Esophagus muscularis mucosa (tissue), 4 donors: ENCODE measurements around the gene ERBB4. TPM values are rescaled to one million over a fixed set of nuclear protein-coding genes. Genes with fewer than 3 reads are reported as not detected.

ENCODE experiments used
- DNase-seq: peaks from one replicate; pipeline ENCODE4 v3.0.0-alpha.2; 2017; ENCODE audit errors: extremely low spot score
- H3K27ac ChIP-seq, 4 donors: fragments of 200-600 bp; sonication (generic); replicated peaks in 1 of 4; 1 replicate in 3 of 4; 2 replicates in 1 of 4; pipeline ENCODE4 v1.5.1; 2016 to 2019; ENCODE audit warnings: mild to moderate bottlenecking in 1 of 4
- H3K27me3 ChIP-seq, 4 donors: fragments of 200-600 bp; sonication (generic); one replicate each; pipeline versions ENCODE4 v1.5.1 to v1.6.0; 2016 to 2019
- H3K36me3 ChIP-seq, 4 donors: fragments of 200-600 bp; sonication (generic); one replicate each; pipeline ENCODE4 v1.5.1; 2016 to 2019
- H3K4me1 ChIP-seq, 4 donors: fragments of 200-600 bp; sonication (generic); one replicate each; pipeline ENCODE4 v1.5.1; 2016 to 2019
- H3K4me3 ChIP-seq, 4 donors: fragments of 200-600 bp; sonication (generic); 1 replicate in 2 of 4; 2 replicates in 2 of 4; pipeline ENCODE4 v1.5.1; 2016 to 2019; ENCODE audit warnings: mild to moderate bottlenecking in 4 of 4, moderate library complexity in 1 of 4
- H3K9me3 ChIP-seq, 4 donors: fragments of 200-600 bp; sonication (generic); 1 replicate in 3 of 4; 2 replicates in 1 of 4; pipeline ENCODE4 v1.5.1; 2016 to 2019
- EP300 ChIP-seq: sonication (generic); formaldehyde crosslinking; IDR thresholded peaks from one replicate; pipeline ENCODE4 v1.6.1; 2017; ENCODE audit warnings: antibody characterized with exemption
- POLR2A ChIP-seq: fragments of 450-650 bp; IDR thresholded peaks from one replicate; pipeline ENCODE4 v1.6.1; 2017; ENCODE audit warnings: antibody characterized with exemption, moderate library complexity, mild to moderate bottlenecking, low read depth
- POLR2AphosphoS5 ChIP-seq, 2 donors: sonication (generic); formaldehyde crosslinking; IDR thresholded peaks; one replicate each; pipeline ENCODE4 v1.6.1; 2017; ENCODE audit warnings: antibody characterized with exemption in 2 of 2
- WGBS: methylation state at CpG from one replicate; pipeline ENCODE4 v1.1.5; 2018; 5-methylcytosine and 5-hydroxymethylcytosine counted together
- intact Hi-C: fragments of 100-400 bp; cut with DNase I; formaldehyde crosslinking; loops from one replicate; pipeline ENCODE4 v1.15.1; 2023
- total RNA-seq, 4 donors: library from RNA; depleted of rRNA; stranded (reverse); fragments of >200 nt; gene quantifications; one replicate each; pipeline versions ENCODE4 v1.1.0 to v1.2.1, GENCODE V29; 2016
- TF ChIP-seq, protein P1 (sequence below), 3 experiments: fragments of 200-600 bp in 2 of 3; fragments of 450-650 bp in 1 of 3; sonication (generic) in 2 of 3; IDR thresholded peaks; one replicate each; pipeline ENCODE4 v1.5.1; 2017 to 2019; ENCODE audit warnings: antibody characterized with exemption in 3 of 3, mild to moderate bottlenecking in 2 of 3, moderate library complexity in 1 of 3

The ERBB4 gene
- total RNA-seq, 4 donors from 2014 or later = under 0.01 to 0.19 (median 0.17) TPM

- Histone ChIP-seq H3K27me3 (no peaks in the 10 kb centered on the region), H3K4me1 (no peaks in the 10 kb centered on the region), H3K9me3 (no peaks in the 10 kb centered on the region), H3K36me3 (no peaks in the 10 kb centered on the region), H3K27ac (no peak overlapping the region), H3K4me3 (no peak overlapping the region)
- intact Hi-C loops = no loop called here
- WGBS = 83% methylated on average over 4 of the region's 4 CpGs
- DNase-seq = no peak
- TF ChIP-seq POLR2A (no peak), EP300 (no peak), POLR2AphosphoS5 (IDR thresholded peaks at IDR 0.05) (no peak)
- TF ChIP-seq, protein P1, sequence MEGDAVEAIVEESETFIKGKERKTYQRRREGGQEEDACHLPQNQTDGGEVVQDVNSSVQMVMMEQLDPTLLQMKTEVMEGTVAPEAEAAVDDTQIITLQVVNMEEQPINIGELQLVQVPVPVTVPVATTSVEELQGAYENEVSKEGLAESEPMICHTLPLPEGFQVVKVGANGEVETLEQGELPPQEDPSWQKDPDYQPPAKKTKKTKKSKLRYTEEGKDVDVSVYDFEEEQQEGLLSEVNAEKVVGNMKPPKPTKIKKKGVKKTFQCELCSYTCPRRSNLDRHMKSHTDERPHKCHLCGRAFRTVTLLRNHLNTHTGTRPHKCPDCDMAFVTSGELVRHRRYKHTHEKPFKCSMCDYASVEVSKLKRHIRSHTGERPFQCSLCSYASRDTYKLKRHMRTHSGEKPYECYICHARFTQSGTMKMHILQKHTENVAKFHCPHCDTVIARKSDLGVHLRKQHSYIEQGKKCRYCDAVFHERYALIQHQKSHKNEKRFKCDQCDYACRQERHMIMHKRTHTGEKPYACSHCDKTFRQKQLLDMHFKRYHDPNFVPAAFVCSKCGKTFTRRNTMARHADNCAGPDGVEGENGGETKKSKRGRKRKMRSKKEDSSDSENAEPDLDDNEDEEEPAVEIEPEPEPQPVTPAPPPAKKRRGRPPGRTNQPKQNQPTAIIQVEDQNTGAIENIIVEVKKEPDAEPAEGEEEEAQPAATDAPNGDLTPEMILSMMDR (IDR thresholded peaks at IDR 0.05) = no peak
Measured at GRCh38 chr2:212408524-212408923, 130.1 kb downstream of the ERBB4 start.

DNA sequence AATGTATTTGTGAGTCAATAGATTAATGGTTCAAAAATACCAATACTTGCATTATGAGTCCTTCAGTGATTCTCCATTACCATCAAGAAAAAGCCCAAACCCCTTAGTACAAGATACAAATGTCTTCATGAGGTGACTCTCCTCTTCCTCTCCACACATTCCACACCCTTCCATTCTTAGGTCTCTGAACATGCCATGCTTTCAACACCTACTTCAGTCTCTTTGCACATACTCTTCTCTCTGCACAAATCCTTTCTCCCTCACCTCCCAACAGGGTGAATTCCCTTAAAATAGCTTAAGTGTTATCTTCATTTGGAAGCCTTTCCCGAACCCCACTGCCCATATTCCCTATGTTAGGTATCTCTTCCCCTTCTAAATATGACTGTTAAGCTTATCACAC lies 131.9 kb downstream of the ERBB4 start:
- no peak for DNase-seq
- intact Hi-C loops = no loop called here
- H3K4me3 ChIP-seq = no peak overlapping the region
- no peaks in the 10 kb centered on the region for H3K36me3 ChIP-seq
- WGBS = 74% methylated on average over 1 of the region's 1 CpG
- TF ChIP-seq POLR2A (no peak), POLR2AphosphoS5 (IDR thresholded peaks at IDR 0.05) (no peak), EP300 (no peak)
- TF ChIP-seq, protein P1 (IDR thresholded peaks at IDR 0.05) = no peak
- no peaks in the 10 kb centered on the region for H3K9me3 ChIP-seq
- no peaks in the 10 kb centered on the region for H3K27me3 ChIP-seq
- H3K4me1 ChIP-seq = no peaks in the 10 kb centered on the region
- H3K27ac ChIP-seq = no peak overlapping the region

GRCh38 chr2:212402316-212402715 lies 136.3 kb downstream of the ERBB4 start:
- no peak for DNase-seq
- intact Hi-C loops = no loop called here
- TF ChIP-seq, protein P1 (IDR thresholded peaks at IDR 0.05) = no peak
- TF ChIP-seq POLR2A (no peak), POLR2AphosphoS5 (IDR thresholded peaks at IDR 0.05) (no peak), EP300 (no peak)
- Histone ChIP-seq H3K27me3 (no peaks in the 10 kb centered on the region), H3K36me3 (no peaks in the 10 kb centered on the region), H3K4me3 (no peak overlapping the region), H3K4me1 (no peaks in the 10 kb centered on the region), H3K27ac (no peak overlapping the region), H3K9me3 (no peaks in the 10 kb centered on the region)
- 83% methylated on average over 4 of the region's 4 CpGs for WGBS

DNA sequence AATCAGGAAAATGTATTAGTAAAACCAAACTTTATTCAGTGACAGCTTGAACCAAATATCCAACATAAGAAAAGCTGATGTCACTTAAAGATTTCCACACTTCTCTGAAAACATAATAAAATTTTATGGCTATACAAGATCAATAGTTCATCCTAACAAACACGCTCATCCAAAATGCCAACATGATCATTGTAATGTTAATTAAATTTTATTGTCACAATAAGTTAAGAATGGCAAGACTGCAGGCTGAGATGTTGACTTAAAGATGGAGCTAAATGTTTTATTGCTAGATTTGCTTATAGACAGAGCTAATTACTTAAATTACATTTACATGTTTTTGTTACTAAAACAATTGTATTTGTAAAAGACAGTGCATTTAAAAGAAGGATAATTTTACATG lies 140.3 kb downstream of the ERBB4 start:
- WGBS = 85% methylated on average over 1 of the region's 1 CpG
- Histone ChIP-seq H3K27me3 (no peaks in the 10 kb centered on the region), H3K27ac (no peak overlapping the region), H3K4me1 (no peaks in the 10 kb centered on the region), H3K9me3 (no peaks in the 10 kb centered on the region), H3K36me3 (no peaks in the 10 kb centered on the region), H3K4me3 (no peak overlapping the region)
- TF ChIP-seq POLR2A (no peak), EP300 (no peak), POLR2AphosphoS5 (IDR thresholded peaks at IDR 0.05) (no peak)
- TF ChIP-seq, protein P1 (IDR thresholded peaks at IDR 0.05) = no peak
- intact Hi-C loops = no loop called here
- DNase-seq = no peak

DNA sequence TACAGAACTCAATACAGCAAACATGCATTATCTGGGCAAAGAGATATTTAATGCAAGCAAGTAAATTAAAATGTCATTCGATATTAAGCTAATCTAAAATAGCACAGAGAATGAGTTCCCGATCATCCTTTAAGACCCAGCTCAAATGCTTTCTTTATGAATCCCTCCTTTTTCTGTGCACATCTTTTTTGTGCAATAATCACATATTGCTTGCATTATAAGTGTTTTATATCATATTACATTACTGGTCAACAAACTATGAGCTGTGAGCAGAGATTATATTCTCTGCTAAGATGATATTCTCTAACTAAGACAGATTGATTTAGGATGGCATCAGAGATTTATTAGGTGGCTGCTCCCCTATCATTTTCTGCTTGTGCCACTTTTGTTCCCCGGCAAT lies 146.1 kb downstream of the ERBB4 start:
- intact Hi-C loops = no loop called here
- 91% methylated on average over 3 of the region's 3 CpGs for WGBS
- H3K4me3 ChIP-seq = no peak overlapping the region
- H3K27ac ChIP-seq = no peak overlapping the region
- no peaks in the 10 kb centered on the region for H3K36me3 ChIP-seq
- H3K4me1 ChIP-seq = no peaks in the 10 kb centered on the region
- DNase-seq = no peak
- TF ChIP-seq POLR2AphosphoS5 (IDR thresholded peaks at IDR 0.05) (no peak), EP300 (no peak), POLR2A (no peak)
- TF ChIP-seq, protein P1 (IDR thresholded peaks at IDR 0.05) = no peak
- no peaks in the 10 kb centered on the region for H3K9me3 ChIP-seq
- H3K27me3 ChIP-seq = no peaks in the 10 kb centered on the region
